ENCODE data around the gene DNAJC1.
"Not testable (repeated sequence)": the region's sequence is repeated elsewhere in the genome, so short reads cannot be mapped to it uniquely, and the experiment has no call there.

Gene DNAJC1

DNA sequence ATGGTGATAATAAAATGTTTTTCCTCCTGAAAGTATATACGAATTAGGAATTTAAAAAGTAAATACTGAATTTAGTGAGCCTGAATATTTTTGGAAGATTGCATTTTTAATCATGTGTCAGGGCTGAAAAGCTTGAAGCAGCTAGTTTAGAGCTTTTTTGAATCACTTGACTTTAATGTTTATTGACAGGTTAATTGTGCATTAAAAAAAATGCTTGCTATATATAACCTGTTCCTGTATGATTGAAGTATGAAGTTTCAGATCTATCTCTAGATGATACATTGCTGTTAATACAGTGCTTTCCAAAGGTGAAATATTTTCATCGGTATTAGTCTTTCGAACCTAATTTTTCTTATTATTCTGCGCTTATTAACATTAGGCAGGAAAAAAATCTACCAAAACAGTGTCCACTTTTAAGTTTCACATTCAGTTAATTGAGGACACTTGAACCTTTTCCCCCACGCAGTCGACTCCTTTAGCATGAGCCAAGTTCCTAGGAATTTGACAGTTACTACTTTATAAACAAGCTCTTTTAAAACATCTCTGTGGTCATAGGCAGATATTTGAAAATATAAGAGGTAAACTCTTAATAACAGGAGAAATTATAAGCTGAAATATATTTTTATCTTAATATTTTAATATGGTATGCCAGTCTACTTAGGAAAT, 282.4 kb downstream of the DNAJC1 start:
- DNase-seq: no peak

DNA sequence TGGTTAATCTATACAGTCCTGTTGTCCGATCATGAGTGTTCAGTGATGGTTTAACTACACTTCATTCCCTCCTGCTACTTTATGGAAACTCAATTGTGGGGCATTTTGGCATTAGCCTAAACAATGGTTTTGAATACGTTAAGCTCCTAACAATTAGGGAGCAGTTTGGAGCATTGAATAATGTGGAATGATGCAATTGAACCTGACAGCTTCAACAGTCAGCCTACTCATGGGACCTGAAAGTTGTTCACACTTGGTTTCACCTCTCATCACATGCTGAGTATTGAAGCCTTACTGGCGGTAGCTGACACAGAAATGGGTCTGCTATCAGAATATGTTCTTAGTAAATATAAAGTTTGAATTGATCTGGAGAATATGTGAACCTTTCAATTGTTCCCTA, 283.4 kb downstream of the DNAJC1 start:
- no peak for DNase-seq

GRCh38 chr10:21719502-21719901, 284.0 kb downstream of the DNAJC1 start:
- no peak for DNase-seq

DNA sequence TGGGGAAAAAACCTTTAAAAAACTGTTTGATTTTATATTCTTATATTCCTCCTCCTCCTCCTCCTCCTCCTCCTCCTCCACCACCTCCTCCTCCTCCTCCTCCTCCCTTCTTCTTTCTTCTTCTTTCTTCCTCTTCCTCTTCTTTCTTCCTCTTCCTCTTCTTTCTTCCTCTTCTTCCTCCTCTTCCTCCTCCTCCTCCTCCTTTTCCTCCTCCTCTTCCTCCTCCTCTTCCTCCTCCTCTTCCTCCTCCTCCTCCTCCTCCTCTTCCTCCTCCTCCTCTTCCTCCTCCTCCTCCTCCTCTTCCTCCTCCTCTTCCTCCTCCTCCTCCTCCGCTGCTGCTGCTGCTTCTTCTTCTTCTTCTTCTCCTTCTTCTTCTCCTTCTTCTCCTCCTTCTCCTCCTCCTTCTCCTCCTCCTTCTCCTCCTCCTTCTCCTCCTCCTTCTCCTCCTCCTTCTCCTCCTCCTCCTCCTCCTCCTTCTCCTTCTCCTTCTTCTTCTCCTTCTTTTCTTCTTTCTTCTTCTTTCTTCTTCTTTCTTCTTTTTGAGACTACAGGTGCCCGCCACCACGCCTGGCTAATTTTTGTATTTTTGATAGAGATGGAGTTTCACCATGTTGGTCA, 286.0 kb downstream of the DNAJC1 start:
- not testable (repeated sequence) for DNase-seq

- peak; percentile 15 for DNase-seq
Observed at GRCh38 chr10:21715531-21716195, 287.9 kb downstream of the DNAJC1 start.

GRCh38 chr10:21712975-21713374, 290.6 kb downstream of the DNAJC1 start:
- DNase-seq: no peak

DNA sequence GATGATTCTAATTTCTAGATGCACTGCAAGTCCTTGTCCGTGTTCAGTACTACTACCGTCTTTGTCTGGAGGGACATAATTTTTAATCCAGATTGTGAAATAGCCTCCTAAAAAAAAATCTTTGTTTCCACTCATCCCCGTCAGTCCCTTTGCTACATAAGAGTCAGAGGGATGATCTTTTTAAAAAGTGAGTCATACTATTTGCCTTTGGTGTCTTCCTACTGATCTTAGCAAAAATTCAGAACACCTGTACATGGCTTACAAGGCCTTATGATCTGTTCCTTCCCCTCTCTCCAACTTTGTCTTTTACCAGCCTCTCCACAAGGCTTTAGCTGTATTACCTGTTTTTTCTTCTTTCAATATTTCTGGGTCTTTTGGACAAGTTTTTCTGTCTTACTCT, 296.0 kb downstream of the DNAJC1 start:
- no peak for DNase-seq

Measured in MV-4-11 (cell line).